RPMI8226 (cell line): ENCODE data around the gene SH3RF1.

ENCODE experiments used
- DNase-seq: peaks from one replicate; pipeline ENCODE4 v3.0.0-alpha.2; 2015

Gene SH3RF1

GRCh38 chr4:169250796-169251195 lies 20.0 kb downstream of the SH3RF1 start:
- DNase-seq = no peak

DNA sequence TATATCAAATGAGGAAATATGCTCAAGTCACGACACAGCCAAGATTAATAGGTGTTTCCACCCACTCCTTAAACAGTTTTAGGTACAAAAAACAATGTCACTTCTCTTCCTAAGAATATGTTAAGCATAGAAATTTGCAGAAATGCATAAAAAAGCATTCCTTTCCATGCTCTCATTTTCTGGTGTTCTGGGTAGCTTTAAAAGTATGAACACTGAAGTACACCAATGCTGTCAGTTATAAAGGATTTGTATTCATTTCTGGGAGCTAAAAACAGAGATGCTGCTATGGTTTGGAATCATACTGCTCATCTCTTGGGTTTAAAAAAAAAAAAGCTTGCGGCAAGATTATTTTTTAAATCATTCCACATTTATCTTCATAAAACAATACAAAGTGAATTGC lies 20.8 kb downstream of the SH3RF1 start:
- no peak for DNase-seq

DNA sequence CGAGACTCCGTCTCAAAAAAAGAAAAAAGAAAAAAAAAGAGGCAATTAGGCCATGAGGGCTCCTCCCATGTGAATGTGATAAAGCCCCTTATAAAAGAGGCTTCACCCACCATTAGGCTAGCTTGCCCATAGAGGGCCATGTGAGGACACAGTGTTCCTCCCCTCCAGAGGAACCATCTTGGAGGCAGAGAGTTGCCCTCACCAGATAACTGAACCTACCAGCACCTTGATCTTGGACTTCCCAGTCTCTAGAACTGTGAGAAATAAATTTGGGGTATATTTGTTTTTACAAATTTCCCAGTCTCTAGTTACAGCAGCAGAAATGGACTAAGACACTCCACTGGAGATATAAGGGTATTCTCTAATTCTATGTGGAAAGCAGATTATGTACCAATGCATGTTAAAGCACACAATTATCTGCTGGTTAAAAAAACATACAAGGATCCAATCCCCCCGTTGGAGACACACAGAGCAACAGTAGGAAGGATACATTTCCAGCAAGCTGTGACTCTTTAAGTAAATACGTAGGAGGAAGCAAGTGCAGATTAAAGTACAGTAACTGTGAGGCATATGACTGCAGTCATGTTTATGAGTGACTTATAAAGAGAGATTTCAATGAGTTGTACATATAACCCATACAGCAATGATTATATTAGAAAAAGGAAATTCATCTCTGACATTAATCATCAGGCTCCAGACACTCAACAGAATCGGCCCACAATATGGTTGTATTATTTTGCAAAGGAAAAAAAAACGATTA lies 21.4 kb downstream of the SH3RF1 start:
- no peak for DNase-seq

GRCh38 chr4:169248645-169249044 lies 22.1 kb downstream of the SH3RF1 start:
- DNase-seq = no peak

GRCh38 chr4:169246957-169247396 lies 23.8 kb downstream of the SH3RF1 start:
- no peak for DNase-seq

DNA sequence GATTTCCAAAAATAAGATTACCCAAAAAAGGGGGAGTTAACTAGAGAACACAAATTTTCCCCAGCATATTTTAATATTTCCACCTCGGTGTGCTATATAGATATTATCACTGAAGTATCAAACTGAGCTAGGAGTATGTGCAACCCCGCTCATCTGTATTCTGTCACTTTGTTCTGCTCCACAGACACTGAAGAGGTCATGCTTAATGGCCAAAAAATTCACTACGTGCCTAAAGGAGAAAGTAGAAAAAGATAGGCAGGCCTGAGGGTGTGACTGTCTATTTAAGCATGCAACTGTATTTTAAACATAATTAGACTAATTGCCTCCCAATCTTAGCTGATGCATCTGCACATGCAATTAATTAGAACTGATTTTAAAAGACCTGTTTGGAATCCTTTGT lies 24.5 kb downstream of the SH3RF1 start:
- no peak for DNase-seq

DNA sequence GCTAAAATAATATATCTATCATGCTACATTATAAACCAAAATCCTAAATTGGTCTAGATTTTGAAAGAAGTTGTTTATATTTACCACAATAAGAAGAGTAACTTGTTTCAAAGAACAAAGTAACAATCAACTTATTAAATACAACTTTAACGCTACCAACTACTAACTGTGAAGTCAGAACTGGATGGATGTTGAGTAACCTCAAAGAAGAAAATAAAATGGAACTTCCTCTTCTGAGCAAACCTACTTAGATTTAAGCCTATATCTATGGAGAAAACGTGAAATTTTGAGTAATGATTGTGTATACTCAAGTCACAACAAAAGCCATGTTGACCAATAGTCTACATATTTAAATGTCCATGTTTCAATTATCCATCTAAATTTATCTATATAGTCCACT lies 25.7 kb downstream of the SH3RF1 start:
- DNase-seq = no peak

DNA sequence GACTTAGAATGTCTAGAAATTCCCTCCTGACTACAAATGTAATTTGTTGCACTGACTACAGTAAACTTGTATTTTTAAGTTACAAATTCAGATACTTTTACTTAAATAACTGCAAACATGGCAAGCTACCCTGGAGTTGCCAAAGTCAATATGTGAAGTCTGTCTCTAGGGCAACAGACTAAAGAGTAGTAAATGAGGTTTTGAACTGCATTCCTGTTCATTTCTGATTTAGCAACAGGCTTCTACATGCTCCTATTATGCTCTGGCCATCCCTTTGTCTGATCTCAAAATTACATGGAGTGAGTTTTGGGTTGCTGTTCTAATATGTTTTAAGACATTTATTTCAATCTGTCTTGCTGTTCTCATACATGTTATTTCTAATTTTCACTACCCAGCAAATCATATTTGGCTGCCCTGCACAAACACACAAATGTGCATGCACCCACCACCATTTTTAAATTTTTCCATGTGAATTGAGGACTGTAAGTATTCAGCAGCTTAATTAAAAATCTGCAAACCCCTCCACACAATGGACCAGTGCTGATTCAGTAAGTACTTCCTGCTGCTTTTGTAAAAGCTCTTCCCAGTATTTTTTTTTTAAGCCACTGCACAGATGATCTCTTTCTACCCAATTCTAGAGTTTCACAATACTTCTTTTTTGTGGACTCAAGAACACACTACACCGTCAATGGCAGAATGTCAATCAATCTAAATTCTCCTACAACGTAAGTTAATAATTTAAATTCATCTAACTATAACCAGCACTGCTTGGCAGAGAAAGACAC lies 26.7 kb downstream of the SH3RF1 start:
- DNase-seq = no peak

DNA sequence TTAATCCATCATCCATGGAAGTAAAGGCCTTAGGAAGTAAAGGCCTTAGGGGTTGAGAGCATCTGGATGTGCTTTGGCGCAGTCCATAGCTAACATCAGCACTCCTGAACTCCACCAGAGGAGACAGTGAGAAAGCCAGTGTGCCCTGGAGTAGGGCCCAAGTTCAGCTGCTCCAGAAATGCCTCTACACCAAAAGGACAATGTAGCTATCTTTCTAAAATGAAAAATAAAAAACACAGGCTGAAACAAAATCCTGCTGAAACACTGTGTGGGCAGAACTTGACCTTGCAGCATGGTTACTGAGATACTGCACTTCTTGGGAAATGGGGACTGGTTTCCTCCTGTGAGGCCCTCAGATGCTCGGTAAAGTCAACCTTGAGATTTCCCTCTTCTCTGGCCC lies 29.3 kb downstream of the SH3RF1 start:
- DNase-seq = no peak

DNA sequence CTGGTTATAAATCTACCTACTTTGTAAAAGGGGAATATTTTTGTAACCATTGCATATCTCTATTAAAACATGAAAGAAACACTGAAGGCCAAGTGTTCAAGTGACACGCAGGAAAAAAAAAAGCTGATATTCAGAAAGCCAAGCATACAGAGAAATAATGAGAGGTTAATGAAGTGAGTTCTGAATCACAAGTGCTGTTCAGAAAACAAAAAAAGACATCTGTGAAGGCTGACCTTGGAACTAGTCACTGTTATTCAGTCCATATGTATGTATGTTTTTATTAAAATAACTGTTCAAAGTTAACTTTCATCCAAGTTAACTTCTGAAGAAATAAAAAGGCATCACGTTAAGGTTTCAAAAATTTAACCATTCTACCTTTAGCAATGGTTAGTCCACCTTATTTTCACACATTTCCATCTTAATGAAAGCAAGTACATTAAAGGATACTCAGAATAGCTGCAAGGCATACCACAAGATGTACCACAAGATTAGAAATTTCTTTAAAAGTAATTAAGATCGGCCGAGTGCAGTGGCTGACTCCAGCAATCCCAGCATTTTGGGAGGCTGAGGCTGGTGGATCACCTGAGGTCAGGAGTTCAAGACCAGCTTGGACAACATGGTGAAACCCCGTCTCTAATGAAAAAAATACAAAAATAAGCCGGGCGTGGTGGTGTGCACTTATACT lies 31.4 kb downstream of the SH3RF1 start:
- DNase-seq = no peak

DNA sequence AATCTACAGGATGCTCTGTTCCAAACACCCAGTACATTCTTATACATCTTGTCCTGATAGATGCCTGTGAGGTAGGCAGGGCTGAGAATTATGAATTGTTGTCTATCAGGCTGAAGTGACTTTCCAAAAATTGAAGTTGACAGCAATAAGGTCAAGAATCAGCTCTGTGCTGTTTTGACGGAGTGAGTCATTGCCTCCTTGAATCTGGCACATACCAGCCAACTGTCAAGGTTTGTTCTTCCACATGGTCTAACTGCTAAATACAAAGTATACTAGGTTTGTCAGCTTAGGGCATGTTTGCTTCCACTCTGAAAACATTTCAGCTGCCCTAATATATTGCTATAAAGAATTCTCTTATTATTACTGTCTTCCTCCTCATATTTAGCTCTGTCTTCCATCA lies 32.3 kb downstream of the SH3RF1 start:
- DNase-seq = no peak

DNA sequence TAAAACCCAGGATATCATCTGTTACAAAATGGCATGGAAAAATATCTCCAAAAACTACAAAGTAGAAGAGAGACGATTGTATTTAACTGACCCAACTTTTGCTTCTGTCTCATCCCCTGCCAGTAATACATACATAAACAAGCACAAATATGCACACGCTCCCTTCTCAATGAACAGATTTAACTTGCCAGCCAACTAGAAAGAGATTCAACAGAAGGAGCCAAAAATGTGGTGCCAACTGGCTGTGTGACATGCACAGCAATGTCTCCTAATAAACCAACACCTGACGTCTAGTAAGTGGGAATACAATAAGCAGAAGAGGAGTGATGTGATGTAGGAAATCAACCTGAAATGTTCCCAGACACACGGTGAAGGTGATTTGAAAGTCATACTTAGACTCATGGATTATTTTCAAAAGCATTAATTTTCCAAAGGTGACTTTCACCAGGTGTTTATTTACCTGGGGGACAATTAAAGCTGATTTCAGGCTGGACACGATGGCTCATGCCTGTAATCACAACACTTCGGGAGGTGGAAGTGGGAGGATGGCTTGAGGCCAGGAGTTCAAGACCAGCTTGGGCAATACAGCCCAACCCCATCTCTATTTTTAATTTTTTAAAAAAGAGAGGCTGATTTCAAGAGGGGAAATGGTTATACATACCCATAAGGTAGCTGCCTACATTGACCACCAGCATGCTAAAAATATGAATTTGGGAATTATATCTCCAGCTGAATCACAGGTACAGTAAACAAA lies 33.7 kb downstream of the SH3RF1 start:
- DNase-seq = no peak

- no peak for DNase-seq
Measured at GRCh38 chr4:169236078-169236477, 34.7 kb downstream of the SH3RF1 start.

DNA sequence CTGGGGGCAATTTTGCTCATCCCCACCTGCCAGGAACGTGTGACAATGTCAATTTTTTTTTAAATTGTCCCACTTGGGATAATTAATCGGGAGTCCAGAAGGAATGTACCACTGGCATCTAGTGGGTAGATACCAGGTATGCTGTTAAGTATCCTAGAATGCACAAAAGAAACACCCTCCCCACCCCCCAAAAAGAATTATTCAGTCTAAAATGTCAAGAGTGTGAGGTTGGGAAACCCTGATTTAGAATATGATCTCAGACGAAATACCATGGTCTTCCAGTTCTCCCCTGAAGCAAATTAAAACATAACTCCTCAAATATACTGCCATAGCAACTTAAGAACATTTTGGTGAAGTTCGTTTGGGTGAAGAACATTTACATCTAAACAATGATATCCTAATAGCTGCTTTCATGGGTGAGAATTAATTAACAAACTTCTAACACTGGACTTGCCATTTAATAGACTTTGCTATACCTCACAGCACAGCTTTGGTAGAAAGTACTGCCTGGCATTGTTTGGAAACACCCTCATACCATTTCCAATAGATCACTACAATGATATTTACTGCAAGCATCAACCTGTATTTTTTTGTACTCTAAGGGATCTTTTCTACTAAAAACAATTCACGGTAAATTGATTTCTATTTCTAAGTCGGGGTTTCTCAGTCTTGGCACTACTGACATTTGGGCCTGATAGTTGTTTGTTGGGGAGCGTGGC lies 36.5 kb downstream of the SH3RF1 start:
- no peak for DNase-seq

GRCh38 chr4:169233691-169234090 lies 37.1 kb downstream of the SH3RF1 start:
- no peak for DNase-seq

- DNase-seq = no peak
Measured at GRCh38 chr4:169231647-169232262, 39.0 kb downstream of the SH3RF1 start.

GRCh38 chr4:169229571-169230028 lies 41.2 kb downstream of the SH3RF1 start:
- no peak for DNase-seq

GRCh38 chr4:169228076-169228475 lies 42.7 kb downstream of the SH3RF1 start:
- no peak for DNase-seq

- DNase-seq = no peak
Measured at GRCh38 chr4:169226565-169226964, 44.2 kb downstream of the SH3RF1 start.

- DNase-seq = no peak
Measured at GRCh38 chr4:169225812-169226211, 44.9 kb downstream of the SH3RF1 start.

- DNase-seq = peak; percentile 2
Measured at GRCh38 chr4:169225058-169225751, 45.6 kb downstream of the SH3RF1 start.
